GM15510 (cell line): ENCODE results near the gene TEKT3.

Source experiments
- POLR2A ChIP-seq: IDR thresholded peaks from 3 replicates; pipeline ENCODE4 v1.6.1; 2011; ENCODE audit warnings: borderline replicate concordance; ENCODE audit not compliant: insufficient read length; ENCODE audit errors: extremely low read depth

TEKT3 gene

GRCh38 chr17:15364615-15365014 lies 23.2 kb upstream of the TEKT3 start:
- no peak for TF ChIP-seq POLR2A

GRCh38 chr17:15363702-15364101 lies 22.3 kb upstream of the TEKT3 start:
- no peak for TF ChIP-seq POLR2A

GRCh38 chr17:15361592-15361991 lies 20.2 kb upstream of the TEKT3 start:
- TF ChIP-seq POLR2A: no peak

DNA sequence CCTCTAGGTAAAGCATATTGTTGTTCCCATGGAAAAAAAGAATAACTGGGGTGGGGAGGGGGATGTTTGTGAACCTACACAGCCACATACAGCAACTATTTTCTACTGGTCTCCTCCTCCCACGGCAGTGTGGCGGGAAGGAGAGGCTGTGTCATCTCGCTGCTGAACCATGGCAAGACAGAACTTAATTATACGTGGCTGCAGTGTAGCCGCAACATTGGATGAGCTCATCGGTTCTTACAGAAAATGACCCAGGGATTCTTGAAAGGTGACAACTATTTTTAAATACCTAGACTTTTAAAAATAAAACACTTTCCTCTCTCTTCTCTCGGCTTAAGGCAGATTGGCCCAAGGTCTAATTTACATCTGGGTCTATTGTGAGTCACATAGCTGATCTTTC lies 19.8 kb upstream of the TEKT3 start:
- no peak for TF ChIP-seq POLR2A

- no peak for TF ChIP-seq POLR2A
Measured at GRCh38 chr17:15354256-15354655, 12.9 kb upstream of the TEKT3 start.

GRCh38 chr17:15351925-15352324 lies 10.5 kb upstream of the TEKT3 start:
- TF ChIP-seq POLR2A: no peak

- TF ChIP-seq POLR2A: no peak
Measured at GRCh38 chr17:15351478-15351840, 10.1 kb upstream of the TEKT3 start.

- TF ChIP-seq POLR2A: no peak
Measured at GRCh38 chr17:15350777-15351477, 9.5 kb upstream of the TEKT3 start.

- TF ChIP-seq POLR2A: no peak
Measured at GRCh38 chr17:15349119-15349518, 7.7 kb upstream of the TEKT3 start.

DNA sequence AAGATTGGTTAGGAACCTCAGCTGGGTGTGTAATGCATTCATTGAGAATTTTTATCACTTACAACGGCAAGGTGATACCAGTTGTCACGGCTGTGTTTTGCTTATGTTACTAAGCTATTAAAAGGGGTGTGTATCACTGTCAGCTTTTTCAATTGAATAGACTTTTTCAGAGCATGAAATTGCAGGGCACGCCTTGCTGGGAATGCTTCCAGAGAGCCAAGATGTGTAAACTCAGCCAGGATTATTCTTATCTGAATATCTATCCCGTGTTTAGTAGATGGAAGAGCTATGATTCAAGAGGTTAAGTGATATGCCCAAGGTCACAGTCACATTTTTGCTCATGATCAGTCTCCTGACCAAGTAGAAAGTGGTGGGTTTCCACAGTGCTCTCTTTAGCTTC lies 6.6 kb upstream of the TEKT3 start:
- no peak for TF ChIP-seq POLR2A

DNA sequence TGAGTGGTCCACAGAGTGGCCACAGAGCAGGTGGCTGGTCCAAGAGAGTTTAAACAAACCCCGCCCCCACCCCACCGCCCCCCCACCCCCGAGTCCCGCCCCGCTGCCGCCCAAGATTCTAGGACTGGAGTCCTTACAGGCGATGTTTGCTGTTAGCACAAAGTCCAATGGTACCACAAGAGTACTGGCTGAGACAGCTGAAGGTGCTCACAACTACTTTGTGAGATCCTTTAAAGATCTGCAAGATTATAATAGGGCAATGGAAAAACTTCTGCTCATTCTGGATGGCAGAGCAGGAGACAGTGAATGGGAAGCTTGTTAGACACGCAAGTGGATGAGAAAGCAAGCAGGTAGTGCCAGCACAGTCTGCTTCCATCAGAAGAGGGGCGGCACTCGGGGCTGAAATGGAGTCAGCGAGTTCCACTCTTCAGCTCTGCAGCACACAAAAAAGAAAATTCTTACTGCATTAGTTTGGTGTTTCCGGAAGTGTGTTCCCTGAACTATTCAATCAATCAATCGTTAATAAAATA lies 4.7 kb upstream of the TEKT3 start:
- no peak for TF ChIP-seq POLR2A

- no peak for TF ChIP-seq POLR2A
Measured at GRCh38 chr17:15343749-15344148, 2.4 kb upstream of the TEKT3 start.

GRCh38 chr17:15342460-15342859 lies 1.1 kb upstream of the TEKT3 start:
- no peak for TF ChIP-seq POLR2A

DNA sequence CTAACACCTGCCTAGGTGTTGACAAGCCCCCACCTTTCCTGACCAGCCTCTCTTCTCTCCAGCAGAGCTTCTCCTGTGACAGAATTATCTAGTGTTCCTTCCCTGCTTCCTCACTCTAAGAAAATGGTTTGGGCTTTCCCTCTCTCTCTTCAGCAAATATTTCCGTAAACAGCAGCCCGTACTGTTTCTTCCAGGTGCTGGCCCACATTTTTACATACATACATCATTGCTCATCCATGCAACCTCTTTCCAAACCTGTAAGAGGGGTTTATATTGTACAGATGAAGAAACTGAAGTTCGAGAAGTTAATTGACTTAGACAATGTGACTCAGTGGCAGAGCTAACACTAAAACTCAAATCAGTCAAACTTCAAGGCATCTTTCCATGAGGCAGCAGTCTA lies 569 bp upstream of the TEKT3 start:
- TF ChIP-seq POLR2A: no peak

DNA sequence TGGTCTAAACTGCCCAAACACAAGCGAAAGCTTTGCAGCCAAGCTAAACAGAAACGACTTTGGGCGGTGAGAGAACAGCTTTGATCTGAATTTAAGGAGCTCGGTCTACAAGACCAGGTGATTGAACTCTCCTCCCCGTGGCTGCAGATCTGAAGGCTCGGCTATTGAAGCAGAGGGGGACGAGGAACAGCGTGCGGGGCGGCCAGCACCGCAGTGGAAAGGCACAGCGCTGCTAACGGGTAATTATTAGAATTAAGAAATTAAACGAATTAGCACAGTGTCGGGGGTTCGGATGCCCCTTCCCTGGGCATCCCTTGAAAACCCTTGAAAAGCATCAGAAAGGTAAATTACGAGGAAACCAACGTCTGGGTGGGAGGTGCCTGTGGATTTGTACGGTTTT lies 431 bp downstream of the TEKT3 start:
- no peak for TF ChIP-seq POLR2A

GRCh38 chr17:15335446-15335845 lies 6.0 kb downstream of the TEKT3 start:
- no peak for TF ChIP-seq POLR2A

- no peak for TF ChIP-seq POLR2A
Measured at GRCh38 chr17:15334266-15334665, 7.1 kb downstream of the TEKT3 start.
